ENCODE measurements around the gene ZBTB46.

Gene ZBTB46

DNA sequence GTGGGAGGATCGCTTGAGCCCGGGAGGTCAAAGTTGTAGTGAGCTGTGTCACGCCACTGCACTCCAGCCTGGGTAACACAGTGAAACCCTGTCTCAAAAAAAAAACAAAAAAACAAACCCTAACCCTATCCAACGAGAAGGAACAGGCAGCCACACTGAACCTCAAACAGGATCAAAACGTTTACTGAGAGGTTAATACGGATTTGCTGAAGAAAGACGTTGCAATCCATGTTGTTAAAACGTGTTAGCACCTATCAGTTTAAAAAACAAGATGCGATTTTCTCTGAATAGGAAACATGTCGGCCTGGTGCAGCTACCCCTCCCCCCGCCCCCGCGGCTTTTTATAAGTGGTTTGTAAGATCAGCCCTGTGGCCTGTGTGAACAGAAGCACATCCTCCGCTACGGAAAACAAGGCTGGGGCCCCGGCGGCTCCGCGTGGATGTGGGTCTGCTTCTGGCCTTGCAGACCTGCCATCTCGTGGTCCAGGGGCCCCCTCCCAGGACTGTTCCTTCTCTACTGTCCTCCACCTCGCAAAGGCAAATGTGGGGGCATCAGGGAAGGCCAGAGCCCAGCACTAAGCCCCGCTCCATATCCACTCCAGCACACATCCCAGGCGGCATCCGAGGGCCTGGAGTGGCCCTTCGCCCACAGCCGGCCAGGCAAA, 80.1 kb downstream of the ZBTB46 start:
- no peak overlapping the region for H2BK120ac ChIP-seq (ENCODE audit: insufficient read depth, low read length, poor library complexity)
- H3K4me1 ChIP-seq (ENCODE audit: control insufficient read depth in 1 of 2, insufficient read depth in 2 of 2, low read length in 2 of 2): no peaks in the 10 kb centered on the region
- no peak overlapping the region for H3K9ac ChIP-seq (ENCODE audit: low read length)
- peaks cover 7% of the 10 kb centered on the region for H3K9me3 ChIP-seq (ENCODE audit: insufficient read depth, low read depth, low read length)
- no peak overlapping the region for H3K18ac ChIP-seq (ENCODE audit: low read length)
- no peak for DNase-seq
- no peak overlapping the region for H4K91ac ChIP-seq (ENCODE audit: low read depth, low read length)
- no peak overlapping the region for H2AK5ac ChIP-seq (ENCODE audit: low read length)
- no peak overlapping the region for H4K12ac ChIP-seq (ENCODE audit: low read depth, low read length)
- no peak overlapping the region for H2BK12ac ChIP-seq (ENCODE audit: low read length)
- no peak overlapping the region for H3K27ac ChIP-seq (ENCODE audit: low read depth, low read length)
- H3K27me3 ChIP-seq (ENCODE audit: insufficient read depth, low read length): no peaks in the 10 kb centered on the region
- peaks cover 17% of the 10 kb centered on the region in 2 experiments for H3K36me3 ChIP-seq (ENCODE audit: control insufficient read depth in 1 of 2, insufficient read depth in 2 of 2, low read length in 2 of 2)
- no peak overlapping the region for H3K4me3 ChIP-seq (ENCODE audit: low read depth, low read length)
- H3K4ac ChIP-seq (ENCODE audit: low read depth, low read length): no peak overlapping the region
- no peak overlapping the region for H2AFZ ChIP-seq (ENCODE audit: insufficient read depth, low read length, poor library complexity)
- H3K79me2 ChIP-seq (ENCODE audit: control insufficient read depth, insufficient read depth, low read length, poor library complexity): no peaks in the 10 kb centered on the region
- no peak overlapping the region for H3K23ac ChIP-seq (ENCODE audit: low read length)
- no peaks in the 10 kb centered on the region for H3K79me1 ChIP-seq (ENCODE audit: low read length)
- no peak overlapping the region for H3K14ac ChIP-seq (ENCODE audit: low read length)
- no peak overlapping the region for H3K4me2 ChIP-seq (ENCODE audit: low read length)
- no peak overlapping the region for H2BK5ac ChIP-seq (ENCODE audit: low read depth, low read length, poor library complexity)
- no peak overlapping the region for H4K8ac ChIP-seq (ENCODE audit: low read depth, low read length)
- WGBS (ENCODE audit: extremely low coverage, insufficient coverage, insufficient read length): no CpG with 5 or more reads among the region's 26 CpGs

DNA sequence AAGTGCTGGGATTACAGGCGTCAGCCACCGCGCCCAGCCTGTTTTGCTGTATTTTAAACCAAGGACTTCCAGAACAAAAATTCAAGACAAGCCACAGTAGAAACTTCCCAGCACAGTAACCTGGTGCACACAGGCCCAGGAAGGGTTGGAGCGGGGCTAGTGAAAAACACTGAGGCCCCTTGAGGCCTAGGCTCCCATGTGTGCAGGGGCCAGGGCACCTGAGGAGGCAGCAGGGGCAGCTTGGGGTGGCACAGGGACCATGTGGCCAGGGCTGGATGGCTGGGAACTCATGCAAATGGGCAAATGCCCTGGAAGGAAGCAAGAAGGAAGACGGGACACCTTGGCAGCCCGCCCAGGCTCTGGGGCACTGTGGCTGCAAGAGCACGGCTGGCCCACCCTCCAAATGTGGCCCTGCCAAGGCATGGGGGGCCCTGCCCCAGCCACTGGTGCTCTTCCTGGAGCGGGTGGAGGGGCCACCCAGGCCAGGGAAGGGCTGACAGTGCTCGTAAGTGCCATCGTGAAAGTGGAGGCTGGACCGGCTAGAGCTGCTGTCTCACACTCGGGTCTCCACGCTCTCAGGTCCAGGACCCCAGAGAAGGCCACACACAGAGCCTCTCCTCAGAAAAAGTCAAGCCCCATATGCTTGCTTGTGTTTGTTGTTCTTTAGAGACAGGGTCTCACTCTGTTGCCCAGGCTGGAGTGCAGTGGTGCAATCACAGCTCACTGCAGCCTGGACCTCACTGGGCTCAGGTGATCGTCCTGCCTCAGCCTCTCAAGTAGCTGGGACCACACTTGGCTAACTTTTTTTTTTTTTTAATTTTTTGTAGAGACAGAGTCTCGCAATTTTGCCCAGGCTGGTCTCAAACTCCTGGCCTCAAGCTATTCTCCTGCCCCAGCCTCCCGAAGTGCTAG, 81.2 kb downstream of the ZBTB46 start:
- no peak overlapping the region for H3K4ac ChIP-seq (ENCODE audit: low read depth, low read length)
- DNase-seq: no peak
- H3K27me3 ChIP-seq (ENCODE audit: insufficient read depth, low read length): no peaks in the 10 kb centered on the region
- no peak overlapping the region for H3K14ac ChIP-seq (ENCODE audit: low read length)
- no peaks in the 10 kb centered on the region for H3K79me1 ChIP-seq (ENCODE audit: low read length)
- H3K27ac ChIP-seq (ENCODE audit: low read depth, low read length): no peak overlapping the region
- H4K91ac ChIP-seq (ENCODE audit: low read depth, low read length): no peak overlapping the region
- H3K9me3 ChIP-seq (ENCODE audit: insufficient read depth, low read depth, low read length): peaks cover 5% of the 10 kb centered on the region
- H2AFZ ChIP-seq (ENCODE audit: insufficient read depth, low read length, poor library complexity): no peak overlapping the region
- H3K18ac ChIP-seq (ENCODE audit: low read length): no peak overlapping the region
- no CpG with 5 or more reads among the region's 16 CpGs for WGBS (ENCODE audit: extremely low coverage, insufficient coverage, insufficient read length)
- H2BK12ac ChIP-seq (ENCODE audit: low read length): no peak overlapping the region
- H3K4me3 ChIP-seq (ENCODE audit: low read depth, low read length): no peak overlapping the region
- no peak overlapping the region for H2BK120ac ChIP-seq (ENCODE audit: insufficient read depth, low read length, poor library complexity)
- H4K8ac ChIP-seq (ENCODE audit: low read depth, low read length): no peak overlapping the region
- no peaks in the 10 kb centered on the region for H3K4me1 ChIP-seq (ENCODE audit: control insufficient read depth in 1 of 2, insufficient read depth in 2 of 2, low read length in 2 of 2)
- no peak overlapping the region for H3K4me2 ChIP-seq (ENCODE audit: low read length)
- no peak overlapping the region for H2AK5ac ChIP-seq (ENCODE audit: low read length)
- H3K79me2 ChIP-seq (ENCODE audit: control insufficient read depth, insufficient read depth, low read length, poor library complexity): no peaks in the 10 kb centered on the region
- no peak overlapping the region for H3K23ac ChIP-seq (ENCODE audit: low read length)
- H4K12ac ChIP-seq (ENCODE audit: low read depth, low read length): no peak overlapping the region
- no peak overlapping the region for H3K9ac ChIP-seq (ENCODE audit: low read length)
- H2BK5ac ChIP-seq (ENCODE audit: low read depth, low read length, poor library complexity): no peak overlapping the region
- peaks cover 16 to 17% of the 10 kb centered on the region in 2 experiments for H3K36me3 ChIP-seq (ENCODE audit: control insufficient read depth in 1 of 2, insufficient read depth in 2 of 2, low read length in 2 of 2)

DNA sequence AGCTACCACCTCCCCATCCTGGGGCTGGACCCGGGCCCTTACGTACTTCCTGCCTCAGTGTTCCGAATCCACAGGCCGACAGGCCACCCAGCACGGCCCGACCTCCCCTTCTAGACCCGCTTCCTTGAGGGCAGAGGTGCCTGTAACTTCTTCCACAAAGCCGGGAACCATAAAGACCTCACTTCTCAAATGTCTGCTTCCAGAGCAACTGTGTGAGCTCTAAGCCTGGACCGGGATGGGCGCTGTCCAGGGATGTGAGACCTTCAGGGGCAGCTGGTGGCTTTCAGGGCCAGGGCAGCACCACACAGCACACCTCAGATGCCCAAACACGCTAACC, 82.2 kb downstream of the ZBTB46 start:
- no peak for DNase-seq
- Histone ChIP-seq H2BK120ac (ENCODE audit: insufficient read depth, low read length, poor library complexity) (no peak overlapping the region), H2AK5ac (ENCODE audit: low read length) (no peak overlapping the region), H3K79me1 (ENCODE audit: low read length) (no peaks in the 10 kb centered on the region), H3K36me3 (ENCODE audit: control insufficient read depth in 1 of 2, insufficient read depth in 2 of 2, low read length in 2 of 2) (peaks cover 16 to 22% of the 10 kb centered on the region in 2 experiments), H3K4me1 (ENCODE audit: control insufficient read depth in 1 of 2, insufficient read depth in 2 of 2, low read length in 2 of 2) (no peaks in the 10 kb centered on the region), H3K27ac (ENCODE audit: low read depth, low read length) (no peak overlapping the region), H3K9me3 (ENCODE audit: insufficient read depth, low read depth, low read length) (peaks cover 5% of the 10 kb centered on the region), H2BK5ac (ENCODE audit: low read depth, low read length, poor library complexity) (no peak overlapping the region), H3K4me3 (ENCODE audit: low read depth, low read length) (no peak overlapping the region), H3K4me2 (ENCODE audit: low read length) (no peak overlapping the region), H4K8ac (ENCODE audit: low read depth, low read length) (no peak overlapping the region), H3K9ac (ENCODE audit: low read length) (no peak overlapping the region), H3K14ac (ENCODE audit: low read length) (no peak overlapping the region), H3K23ac (ENCODE audit: low read length) (no peak overlapping the region), H2AFZ (ENCODE audit: insufficient read depth, low read length, poor library complexity) (no peak overlapping the region), H3K79me2 (ENCODE audit: control insufficient read depth, insufficient read depth, low read length, poor library complexity) (no peaks in the 10 kb centered on the region), H2BK12ac (ENCODE audit: low read length) (no peak overlapping the region), H4K12ac (ENCODE audit: low read depth, low read length) (no peak overlapping the region), H3K18ac (ENCODE audit: low read length) (no peak overlapping the region), H4K91ac (ENCODE audit: low read depth, low read length) (no peak overlapping the region), H3K4ac (ENCODE audit: low read depth, low read length) (no peak overlapping the region), H3K27me3 (ENCODE audit: insufficient read depth, low read length) (no peaks in the 10 kb centered on the region)
- no CpG with 5 or more reads among the region's 11 CpGs for WGBS (ENCODE audit: extremely low coverage, insufficient coverage, insufficient read length)

DNA sequence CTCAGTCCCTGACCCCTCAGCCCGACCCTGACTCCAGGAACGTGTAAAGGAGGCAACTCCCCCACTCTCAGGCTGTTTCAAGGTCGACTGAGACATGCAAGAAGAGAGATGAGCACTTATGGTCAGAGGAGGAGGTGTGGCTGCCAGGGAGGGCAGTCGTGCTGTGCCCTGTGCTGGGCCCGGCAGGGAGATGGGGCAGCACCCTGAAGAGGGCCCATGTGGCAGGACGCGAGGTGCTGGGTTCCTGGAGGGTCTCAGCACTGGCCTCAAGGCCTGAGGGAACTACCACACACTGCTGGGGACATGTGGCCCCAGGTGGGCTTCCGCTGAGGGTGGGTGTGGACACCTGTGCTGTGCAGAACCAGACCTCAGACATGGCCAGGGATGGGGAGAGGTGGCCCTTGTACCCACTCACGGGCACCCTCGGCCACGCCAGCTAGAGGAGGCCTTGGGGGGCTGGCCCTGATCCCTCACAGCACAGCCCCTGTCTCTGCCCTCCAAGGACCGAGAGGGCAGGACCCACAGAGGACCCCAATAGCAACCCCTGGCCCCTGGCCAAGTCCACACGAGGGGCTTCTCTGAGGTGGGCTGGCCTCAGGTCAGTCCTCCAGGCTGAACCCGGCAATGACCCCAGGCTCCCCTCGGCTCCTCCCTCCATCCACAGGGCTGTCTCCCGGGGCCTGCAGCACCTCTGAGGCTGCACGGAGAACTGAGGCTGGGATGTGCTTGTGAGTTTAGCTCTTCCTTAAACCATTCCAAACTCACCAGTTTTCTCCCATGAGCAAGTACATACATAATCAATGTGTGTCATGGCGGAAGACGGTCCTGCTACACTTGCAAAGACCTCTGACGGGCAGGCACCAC, 82.8 kb downstream of the ZBTB46 start:
- H3K4ac ChIP-seq (ENCODE audit: low read depth, low read length): no peak overlapping the region
- H2BK12ac ChIP-seq (ENCODE audit: low read length): no peak overlapping the region
- H2AFZ ChIP-seq (ENCODE audit: insufficient read depth, low read length, poor library complexity): no peak overlapping the region
- WGBS (ENCODE audit: extremely low coverage, insufficient coverage, insufficient read length): no CpG with 5 or more reads among the region's 20 CpGs
- H2AK5ac ChIP-seq (ENCODE audit: low read length): no peak overlapping the region
- H3K27me3 ChIP-seq (ENCODE audit: insufficient read depth, low read length): no peaks in the 10 kb centered on the region
- H3K14ac ChIP-seq (ENCODE audit: low read length): no peak overlapping the region
- no peak overlapping the region for H3K23ac ChIP-seq (ENCODE audit: low read length)
- H2BK120ac ChIP-seq (ENCODE audit: insufficient read depth, low read length, poor library complexity): no peak overlapping the region
- H4K91ac ChIP-seq (ENCODE audit: low read depth, low read length): no peak overlapping the region
- H2BK5ac ChIP-seq (ENCODE audit: low read depth, low read length, poor library complexity): no peak overlapping the region
- H3K9ac ChIP-seq (ENCODE audit: low read length): no peak overlapping the region
- no peaks in the 10 kb centered on the region for H3K79me2 ChIP-seq (ENCODE audit: control insufficient read depth, insufficient read depth, low read length, poor library complexity)
- no peaks in the 10 kb centered on the region for H3K79me1 ChIP-seq (ENCODE audit: low read length)
- no peak for DNase-seq
- H4K12ac ChIP-seq (ENCODE audit: low read depth, low read length): no peak overlapping the region
- no peak overlapping the region for H3K4me2 ChIP-seq (ENCODE audit: low read length)
- H4K8ac ChIP-seq (ENCODE audit: low read depth, low read length): no peak overlapping the region
- H3K27ac ChIP-seq (ENCODE audit: low read depth, low read length): no peak overlapping the region
- H3K18ac ChIP-seq (ENCODE audit: low read length): no peak overlapping the region
- no peaks in the 10 kb centered on the region for H3K4me1 ChIP-seq (ENCODE audit: control insufficient read depth in 1 of 2, insufficient read depth in 2 of 2, low read length in 2 of 2)
- no peak overlapping the region for H3K4me3 ChIP-seq (ENCODE audit: low read depth, low read length)
- H3K36me3 ChIP-seq (ENCODE audit: control insufficient read depth in 1 of 2, insufficient read depth in 2 of 2, low read length in 2 of 2): peaks cover 19 to 26% of the 10 kb centered on the region in 2 experiments
- H3K9me3 ChIP-seq (ENCODE audit: insufficient read depth, low read depth, low read length): peaks cover 5% of the 10 kb centered on the region

Measured in trophoblast cell (in vitro differentiated cells and primary cell).